ENCODE data around the gene KRT36.
A peak's percentile ranks its signal among the peaks of the same experiment; 100 is the strongest.

The KRT36 gene

DNA sequence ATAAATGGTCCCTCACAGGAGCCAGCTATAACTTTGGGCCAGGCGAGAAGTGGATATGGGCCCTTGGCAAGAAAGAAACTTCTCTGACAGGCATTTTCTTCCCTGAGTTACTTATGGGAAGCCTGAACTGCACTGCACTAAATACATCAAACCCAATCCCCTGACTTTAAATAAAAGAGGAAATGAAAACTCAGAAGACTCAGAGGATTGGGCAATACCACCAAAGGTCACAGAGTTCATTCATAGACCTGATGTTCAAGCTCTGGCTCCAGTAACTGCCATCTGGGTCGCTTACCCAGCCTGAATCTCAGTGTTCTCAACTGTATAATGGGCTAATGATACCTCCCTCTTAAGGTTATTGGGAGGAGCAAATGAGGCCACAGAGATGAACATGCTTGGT lies 9.6 kb downstream of the KRT36 start:
- DNase-seq: no peak

GRCh38 chr17:41478237-41478636 lies 11.5 kb downstream of the KRT36 start:
- no peak for DNase-seq

DNA sequence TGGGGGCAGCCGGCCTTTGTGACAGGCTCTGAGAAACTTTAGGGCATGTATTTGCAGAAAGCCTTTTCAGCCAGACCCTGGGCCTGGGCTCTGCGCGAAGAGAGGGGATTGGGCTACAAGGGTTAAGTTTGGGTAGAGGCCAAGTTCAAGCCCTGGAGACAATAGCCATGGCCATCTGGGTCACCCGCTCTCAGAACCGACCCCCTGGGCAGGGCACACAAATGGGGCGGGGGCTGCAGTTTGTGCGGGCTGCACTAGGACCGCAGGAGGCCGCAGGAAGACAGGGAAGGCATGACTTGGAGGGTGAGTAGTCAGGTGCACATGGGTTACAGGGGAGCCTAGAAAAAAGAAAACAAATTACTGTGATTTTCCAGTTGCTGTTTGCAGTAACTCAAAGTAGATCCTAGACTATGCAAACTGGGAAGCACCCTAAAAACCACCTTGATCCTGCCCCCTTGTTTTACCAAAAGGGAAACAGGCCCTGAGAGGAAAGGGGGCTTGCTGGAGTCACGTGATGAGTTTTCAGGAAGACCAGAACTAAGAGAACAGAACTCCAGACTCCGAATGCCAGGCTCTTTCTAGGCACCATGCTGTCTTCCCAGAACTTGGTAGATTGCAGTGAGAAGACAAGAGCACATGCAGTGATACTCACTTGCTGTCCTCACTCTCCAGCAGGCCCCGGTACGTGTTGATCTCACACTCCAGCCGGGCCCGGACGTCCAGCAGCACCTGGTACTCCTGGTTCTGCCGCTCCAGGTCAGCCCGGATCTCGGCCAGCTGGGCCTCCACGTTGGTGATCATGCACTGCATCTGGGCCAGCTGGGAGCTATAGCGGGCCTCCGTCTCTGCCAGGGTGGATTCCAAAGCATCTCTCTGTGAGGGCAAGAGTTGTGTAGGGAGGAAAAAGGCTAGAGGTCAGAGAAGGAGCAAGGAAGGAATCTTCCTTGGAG lies 12.6 kb downstream of the KRT36 start:
- DNase-seq: no peak

- DNase-seq: no peak
Measured at GRCh38 chr17:41475421-41475820, 14.3 kb downstream of the KRT36 start.

GRCh38 chr17:41474863-41475262 lies 14.8 kb downstream of the KRT36 start:
- no peak for DNase-seq

DNA sequence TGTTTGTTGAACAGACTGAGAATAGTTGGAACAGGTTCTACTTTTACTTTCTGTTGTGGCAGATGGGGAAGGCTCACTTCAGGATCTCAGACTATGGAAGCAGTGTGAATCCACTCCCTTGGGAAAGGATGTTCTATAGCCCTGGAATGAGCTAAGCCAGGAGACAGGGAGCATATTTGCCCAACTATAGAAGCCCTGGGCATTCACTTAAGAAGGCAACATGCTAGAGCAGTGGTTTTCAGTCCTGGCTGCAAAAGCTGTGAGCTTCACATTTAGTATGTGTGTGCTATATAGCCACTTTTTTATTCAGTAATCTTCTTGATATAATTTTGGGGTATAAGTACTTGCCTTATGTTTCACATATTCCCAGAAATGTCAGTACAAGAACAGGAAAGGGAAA lies 21.4 kb downstream of the KRT36 start:
- DNase-seq: no peak

DNA sequence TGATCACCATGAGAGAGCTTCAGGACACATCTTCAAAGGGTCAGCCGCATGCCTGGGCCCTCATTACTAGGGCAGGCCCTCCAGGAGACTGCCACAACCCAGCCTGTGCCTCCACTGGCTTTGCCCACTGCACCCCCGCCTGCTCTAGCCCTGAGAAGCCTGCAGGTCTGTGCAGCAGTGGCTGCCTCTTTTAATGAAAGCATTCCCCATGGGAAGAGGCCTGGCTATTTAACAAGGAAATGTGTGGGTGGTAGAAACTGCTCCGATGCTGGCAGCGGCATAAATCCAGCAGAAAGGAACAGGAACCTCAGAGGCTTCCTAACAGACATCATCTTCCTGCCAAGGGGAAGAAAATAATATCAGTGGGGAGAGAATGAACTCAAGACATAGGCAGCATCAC lies 22.1 kb downstream of the KRT36 start:
- peak in 2 of 56 donors; percentile 12 to 14 for DNase-seq

GRCh38 chr17:41466988-41467387 lies 22.7 kb downstream of the KRT36 start, which contains the start of gene KRT32:
Gene KRT32, minus strand, starts transcription at chr17:41467386. Its CDS starts 61 bp downstream, at chr17:41467325.
- no peak for DNase-seq

DNA sequence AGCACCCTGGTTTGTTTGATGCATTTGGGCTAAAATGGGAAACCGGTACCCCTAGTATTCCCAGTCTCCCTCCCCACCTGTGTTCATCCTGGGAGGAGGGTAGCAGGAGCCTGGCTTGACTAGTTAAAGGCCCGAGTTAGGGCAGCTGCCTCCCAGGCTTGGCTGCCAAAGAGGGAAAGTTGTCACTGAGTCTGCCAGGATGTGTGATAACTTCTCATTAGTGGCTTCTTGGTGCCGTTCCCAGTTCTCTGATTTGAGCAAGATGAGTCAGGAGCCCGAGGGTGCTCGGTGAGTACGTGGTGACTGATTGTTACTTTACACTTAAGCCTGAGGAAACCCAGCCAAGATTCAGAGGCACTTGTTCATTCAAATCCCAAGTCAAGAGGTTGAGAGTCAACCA lies 25.0 kb downstream of the KRT36 start:
- peak in 18 of 56 donors; percentile 2 to 60 (median 22) for DNase-seq

GRCh38 chr17:41464173-41464572 lies 25.5 kb downstream of the KRT36 start:
- no peak for DNase-seq

GRCh38 chr17:41463746-41464145 lies 26.0 kb downstream of the KRT36 start:
- no peak for DNase-seq

GRCh38 chr17:41462705-41463104 lies 27.0 kb downstream of the KRT36 start:
- no peak for DNase-seq

- DNase-seq: no peak
Measured at GRCh38 chr17:41457676-41458075, 32.0 kb downstream of the KRT36 start.

- no peak for DNase-seq
Measured at GRCh38 chr17:41456204-41456603, 33.5 kb downstream of the KRT36 start.

GRCh38 chr17:41455236-41455635 lies 34.5 kb downstream of the KRT36 start:
- no peak for DNase-seq

- DNase-seq: no peak
Measured at GRCh38 chr17:41453066-41453465, 36.6 kb downstream of the KRT36 start.

GRCh38 chr17:41452281-41452680 lies 37.4 kb downstream of the KRT36 start:
- DNase-seq: no peak

DNA sequence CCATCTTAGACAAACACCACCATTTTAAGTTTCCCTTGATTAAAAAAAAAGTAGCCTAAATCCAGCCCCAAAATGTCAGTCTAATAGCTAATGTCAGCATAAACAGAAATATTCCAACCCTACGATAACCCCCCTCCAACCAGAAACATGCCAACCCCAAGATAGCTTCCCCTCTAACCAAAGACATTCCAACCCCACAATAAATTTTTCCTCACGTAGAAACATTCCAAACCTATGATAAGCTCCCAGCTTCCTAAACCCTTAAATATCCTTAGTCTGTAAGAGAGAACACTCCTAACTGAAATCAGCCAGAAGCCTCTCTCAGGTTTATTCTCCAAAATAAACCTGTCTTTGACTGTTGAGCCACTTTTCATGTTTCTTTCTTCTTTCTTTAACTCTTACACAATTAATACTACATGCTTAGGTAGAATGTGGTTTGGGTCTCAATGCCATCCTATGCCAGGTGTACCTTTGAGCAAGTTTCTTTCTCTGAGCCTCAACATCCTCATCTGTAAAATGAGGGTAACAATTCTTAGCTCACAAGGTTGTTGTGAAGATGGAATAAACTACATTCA lies 38.5 kb downstream of the KRT36 start:
- DNase-seq: no peak

DNA sequence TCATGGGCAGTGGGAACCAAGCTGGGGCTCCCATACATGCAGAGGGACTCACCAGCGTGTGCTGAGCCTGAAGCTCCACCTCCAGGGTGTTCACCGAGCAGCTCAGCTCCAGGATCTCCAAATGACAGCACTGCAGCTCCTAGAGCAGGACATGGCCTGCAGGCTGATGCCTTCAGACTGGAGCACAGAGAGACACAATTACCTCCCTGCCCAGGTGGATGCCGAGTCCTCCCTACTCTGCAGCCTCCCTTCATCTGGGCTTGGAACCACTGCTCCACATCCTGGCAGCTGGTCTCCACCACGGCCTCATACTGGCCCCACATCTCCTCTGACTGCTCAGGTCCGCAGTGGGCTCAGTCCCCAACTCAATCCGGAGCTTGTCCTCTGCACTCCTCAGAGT lies 40.7 kb downstream of the KRT36 start:
- no peak for DNase-seq

- DNase-seq: no peak
Measured at GRCh38 chr17:41448506-41448905, 41.2 kb downstream of the KRT36 start.

DNA sequence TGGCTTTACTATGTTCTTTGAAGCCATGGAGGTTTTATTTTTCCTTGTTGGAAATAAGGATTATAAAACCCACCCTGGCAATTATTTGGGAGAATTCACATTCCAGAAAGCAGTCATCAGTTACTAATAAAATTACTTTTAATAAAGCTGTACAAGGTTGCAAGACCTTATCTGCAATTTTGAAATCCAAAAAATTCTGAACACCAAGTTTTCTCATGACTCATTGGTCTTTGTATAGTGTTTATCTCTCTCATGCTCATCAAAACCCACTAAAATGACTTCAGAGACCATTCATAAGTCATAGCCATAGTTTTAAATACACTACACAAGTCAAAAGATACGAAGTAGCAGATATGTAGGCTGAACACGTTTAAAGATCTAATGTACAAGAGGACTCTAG lies 42.9 kb downstream of the KRT36 start:
- no peak for DNase-seq

DNA sequence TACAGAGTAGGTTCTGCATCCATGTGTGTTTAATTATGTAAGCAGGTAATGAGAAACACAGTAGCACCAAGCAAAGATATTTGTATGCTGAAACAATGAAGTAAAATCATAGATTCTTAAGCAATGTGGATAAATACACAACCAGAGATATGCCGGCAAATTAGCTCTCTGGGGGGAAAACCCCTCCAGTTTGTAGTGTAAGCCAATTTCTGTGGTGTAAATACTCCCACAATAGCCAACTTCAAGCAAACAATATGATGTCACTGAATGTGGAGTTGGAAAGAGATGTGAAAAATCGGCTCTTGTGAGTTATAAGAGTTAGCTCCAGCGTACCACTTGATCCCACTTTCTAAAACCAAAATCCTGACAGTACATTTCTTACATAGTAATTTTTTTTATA lies 45.1 kb downstream of the KRT36 start:
- no peak for DNase-seq

GRCh38 chr17:41444186-41444585 lies 45.5 kb downstream of the KRT36 start:
- no peak for DNase-seq

Data from amygdala (tissue), 56 donors.